Lung (tissue), 12 donors: ENCODE results near the gene ZNF714. TPM values are rescaled to one million over a fixed set of nuclear protein-coding genes. Genes with fewer than 3 reads are reported as not detected.

Experiments
- ATAC-seq: fragments of 200-7000 bp; cut with Tn5 transposase; one replicate; pipeline ENCODE4 v1.9.1; 2020; ENCODE audit warnings: moderate number of reproducible peaks; ENCODE audit not compliant: insufficient read depth, low FRiP score
- DNase-seq, 3 donors: peaks; one replicate each; pipeline ENCODE4 v3.0.0-alpha.2; 2013 to 2017
- H3K27ac ChIP-seq, 2 donors: one replicate each; pipeline ENCODE4 v1.5.1; 2013; ENCODE audit warnings: mild to moderate bottlenecking in 2 of 2, moderate library complexity in 2 of 2, control low read depth in 1 of 2, inconsistent platforms in 1 of 2, low read depth in 1 of 2, low read length in 1 of 2
- H3K27me3 ChIP-seq, 3 donors: one replicate each; pipeline ENCODE4 v1.5.1; 2013; ENCODE audit warnings: low read length in 2 of 3; ENCODE audit not compliant: control insufficient read depth in 3 of 3, insufficient read depth in 3 of 3
- H3K36me3 ChIP-seq, 4 donors: one replicate each; pipeline ENCODE4 v1.5.1; 2013; ENCODE audit warnings: low read length in 4 of 4, mild to moderate bottlenecking in 1 of 4, moderate library complexity in 1 of 4; ENCODE audit not compliant: control insufficient read depth in 4 of 4, insufficient read depth in 4 of 4
- H3K4me1 ChIP-seq, 5 donors: one replicate each; pipeline ENCODE4 v1.5.1; 2013; ENCODE audit warnings: low read length in 5 of 5, mild to moderate bottlenecking in 2 of 5, moderate library complexity in 1 of 5; ENCODE audit not compliant: control insufficient read depth in 5 of 5, insufficient read depth in 5 of 5
- H3K4me3 ChIP-seq: one replicate; pipeline ENCODE4 v1.5.1; 2013; ENCODE audit warnings: mild to moderate bottlenecking, control low read depth, moderate library complexity
- H3K9ac ChIP-seq, 2 donors: one replicate each; pipeline ENCODE4 v1.5.1; 2013; ENCODE audit warnings: low read length in 2 of 2, control low read depth in 1 of 2; ENCODE audit not compliant: insufficient read depth in 1 of 2
- H3K9me3 ChIP-seq, 4 donors: one replicate each; pipeline ENCODE4 v1.5.1; 2013; ENCODE audit warnings: low read length in 3 of 4, mild to moderate bottlenecking in 1 of 4, moderate library complexity in 1 of 4; ENCODE audit not compliant: control insufficient read depth in 4 of 4, insufficient read depth in 3 of 4
- whole genome bisulfite sequencing, 2 donors: extraction: QIAGEN DNeasy Blood & Tissue Kit; methylation state at CpG; one replicate each; pipeline ENCODE4 v1.1.7; 2013; 5-methylcytosine and 5-hydroxymethylcytosine counted together
- polyA plus RNA-seq, 2 donors: library from polyadenylated mRNA; stranded (reverse); fragments of 200-250 nt; gene quantifications; one replicate each; pipeline ENCODE4 v1.2.1, GENCODE V29; 2013
- total RNA-seq, 2 donors: library from RNA; depleted of rRNA in 1 of 2; stranded (reverse); fragments of >200 nt in 1 of 2; gene quantifications; one replicate each; pipeline ENCODE4 v1.2.1, GENCODE V29; 2014 to 2021
- TF ChIP-seq, protein P1 (sequence below): IDR thresholded peaks from 2 replicates; pipeline ENCODE4 v1.5.1; 2012; ENCODE audit warnings: mild to moderate bottlenecking; ENCODE audit errors: control extremely low read depth, extremely low read depth
- donor health status: control.
- donor health status: control.
- donor health status: Bipolar disorder and iron deficiency.
- donor health status: healthy.
- donor health status: DM: yes; HTN: yes; CAD: no.

The ZNF714 gene
- total and polyA plus RNA-seq, 4 donors = 1.2 to 25.0 (median 7.8) TPM

- H3K4me1 ChIP-seq = peaks cover 0 to 9% (median 4%) of the 10 kb centered on the region in 5 donors
- ATAC-seq (no peak), DNase-seq (no peak)
- no peak overlapping the region for H3K9ac ChIP-seq
- no peak overlapping the region for H3K27ac ChIP-seq
- no peaks in the 10 kb centered on the region for H3K9me3 ChIP-seq
- TF ChIP-seq, protein P1, sequence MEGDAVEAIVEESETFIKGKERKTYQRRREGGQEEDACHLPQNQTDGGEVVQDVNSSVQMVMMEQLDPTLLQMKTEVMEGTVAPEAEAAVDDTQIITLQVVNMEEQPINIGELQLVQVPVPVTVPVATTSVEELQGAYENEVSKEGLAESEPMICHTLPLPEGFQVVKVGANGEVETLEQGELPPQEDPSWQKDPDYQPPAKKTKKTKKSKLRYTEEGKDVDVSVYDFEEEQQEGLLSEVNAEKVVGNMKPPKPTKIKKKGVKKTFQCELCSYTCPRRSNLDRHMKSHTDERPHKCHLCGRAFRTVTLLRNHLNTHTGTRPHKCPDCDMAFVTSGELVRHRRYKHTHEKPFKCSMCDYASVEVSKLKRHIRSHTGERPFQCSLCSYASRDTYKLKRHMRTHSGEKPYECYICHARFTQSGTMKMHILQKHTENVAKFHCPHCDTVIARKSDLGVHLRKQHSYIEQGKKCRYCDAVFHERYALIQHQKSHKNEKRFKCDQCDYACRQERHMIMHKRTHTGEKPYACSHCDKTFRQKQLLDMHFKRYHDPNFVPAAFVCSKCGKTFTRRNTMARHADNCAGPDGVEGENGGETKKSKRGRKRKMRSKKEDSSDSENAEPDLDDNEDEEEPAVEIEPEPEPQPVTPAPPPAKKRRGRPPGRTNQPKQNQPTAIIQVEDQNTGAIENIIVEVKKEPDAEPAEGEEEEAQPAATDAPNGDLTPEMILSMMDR = no peak
- WGBS, 2 donors = 89 to 95% methylated on average over 3 of the region's 3 CpGs
- no peak overlapping the region for H3K4me3 ChIP-seq
- H3K36me3 ChIP-seq = peaks cover 0 to 3% (median 0%) of the 10 kb centered on the region in 4 donors
- H3K27me3 ChIP-seq = no peaks in the 10 kb centered on the region
These were observed 5.9 kb downstream of the ZNF714 start for GRCh38 chr19:21087871-21088270.

DNA sequence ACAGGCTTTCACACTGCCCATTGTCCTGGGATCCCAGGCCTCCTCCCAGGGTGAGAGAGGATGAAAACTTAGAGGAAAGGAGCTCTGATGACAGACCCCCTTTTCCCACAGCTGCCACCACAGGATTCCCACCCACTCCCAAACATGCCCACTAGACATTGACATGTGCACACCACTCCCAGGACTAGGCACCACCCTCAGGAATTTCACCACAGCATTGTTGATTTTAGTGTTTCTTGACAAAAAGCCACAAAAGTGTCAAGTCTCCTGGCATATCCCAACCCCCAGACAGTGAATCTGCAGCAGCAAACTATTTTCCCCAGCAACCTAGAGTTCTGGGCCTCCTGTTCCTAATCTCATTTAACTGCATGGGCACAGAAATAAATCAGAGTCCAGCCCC lies 10.1 kb downstream of the ZNF714 start:
- Histone ChIP-seq H3K4me3 (no peak overlapping the region), H3K27ac (no peak overlapping the region), H3K4me1 (peaks cover 0 to 6% (median 3%) of the 10 kb centered on the region in 5 donors), H3K9me3 (no peaks in the 10 kb centered on the region), H3K27me3 (no peaks in the 10 kb centered on the region), H3K36me3 (peaks cover 0 to 3% (median 0%) of the 10 kb centered on the region in 4 donors), H3K9ac (peak overlapping the region in 1 of 2 donors; percentile 5)
- ATAC-seq (no peak), DNase-seq (peak; percentile 30 to 58 (median 41))
- TF ChIP-seq, protein P1 = no peak

DNA sequence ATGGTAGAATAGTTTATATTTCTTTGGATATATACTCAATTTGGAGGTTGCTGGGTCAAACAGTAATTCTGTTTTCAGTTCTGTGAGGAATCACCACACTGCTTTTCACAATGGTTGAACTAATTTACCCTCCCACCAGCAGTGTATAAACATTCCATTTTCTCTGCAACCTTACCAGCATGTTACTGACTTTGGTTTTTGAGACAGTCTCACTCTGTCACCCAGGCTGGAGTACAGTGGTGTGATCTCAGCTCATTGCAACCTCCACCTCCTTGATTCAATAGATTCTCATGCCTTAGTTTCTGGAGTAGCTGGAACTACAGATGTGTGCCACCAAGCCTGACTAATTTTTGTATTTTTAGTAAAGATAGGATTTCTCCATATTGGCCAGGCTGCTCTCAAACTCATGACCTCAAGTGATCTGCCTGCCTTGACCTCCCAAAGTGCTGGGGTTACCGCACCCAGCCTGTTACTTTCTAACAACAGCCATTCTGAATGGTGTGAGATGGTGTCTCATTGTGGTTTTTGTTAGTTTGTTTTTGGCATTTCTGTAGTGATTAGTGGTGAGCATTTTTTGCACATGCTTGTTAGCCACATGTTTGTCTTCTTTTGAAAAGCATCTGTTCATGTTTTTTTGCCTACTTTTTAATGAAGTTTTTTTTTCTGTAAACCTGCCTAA lies 12.5 kb downstream of the ZNF714 start:
- Histone ChIP-seq H3K9ac (no peak overlapping the region), H3K27me3 (no peaks in the 10 kb centered on the region), H3K9me3 (no peaks in the 10 kb centered on the region), H3K4me3 (no peak overlapping the region), H3K4me1 (peaks cover 0 to 6% (median 3%) of the 10 kb centered on the region in 5 donors), H3K27ac (no peak overlapping the region), H3K36me3 (peaks cover 0 to 4% (median 3%) of the 10 kb centered on the region in 4 donors)
- no peak for ATAC-seq
- no peak for DNase-seq
- TF ChIP-seq, protein P1 = no peak
- WGBS, 2 donors = 94 to 98% methylated on average over 1 of the region's 1 CpG
